Upper lobe of left lung (tissue), 6 donors: ENCODE results near the gene MSANTD1. TPM values are rescaled to one million over a fixed set of nuclear protein-coding genes. Genes with fewer than 3 reads are reported as not detected.

ENCODE experiments used
- ATAC-seq, 2 donors: fragments of 200-7000 bp; cut with Tn5 transposase; one replicate each; pipeline ENCODE4 v1.9.1; 2022; ENCODE audit warnings: mild to moderate bottlenecking in 2 of 2, moderate library complexity in 2 of 2; ENCODE audit not compliant: low FRiP score in 2 of 2
- DNase-seq, 2 donors: peaks; one replicate each; pipeline ENCODE4 v3.0.0-alpha.2; 2019 to 2020
- H3K27ac ChIP-seq, 4 donors: fragments of 200-600 bp; sonication (generic); one replicate each; pipeline ENCODE4 v1.5.1; 2016 to 2019
- H3K27me3 ChIP-seq, 4 donors: fragments of 200-600 bp; sonication (generic); one replicate each; pipeline ENCODE4 v1.5.1; 2017 to 2019
- H3K36me3 ChIP-seq, 4 donors: fragments of 200-600 bp; sonication (generic); one replicate each; pipeline ENCODE4 v1.5.1; 2016 to 2019
- H3K4me1 ChIP-seq, 4 donors: fragments of 200-600 bp; sonication (generic); one replicate each; pipeline ENCODE4 v1.5.1; 2018 to 2019
- H3K4me3 ChIP-seq, 4 donors: fragments of 200-600 bp; sonication (generic); one replicate each; pipeline ENCODE4 v1.5.1; 2017 to 2019; ENCODE audit warnings: mild to moderate bottlenecking in 2 of 4, moderate library complexity in 1 of 4
- H3K9me3 ChIP-seq, 4 donors: fragments of 200-600 bp; sonication (generic); one replicate each; pipeline ENCODE4 v1.5.1; 2018 to 2019
- CTCF ChIP-seq, 6 experiments: fragments of 450-650 bp in 4 of 6; fragments of 200-600 bp in 2 of 6; sonication (generic) in 2 of 6; IDR thresholded peaks; one replicate each; pipeline ENCODE4 v1.5.1; 2016 to 2019; ENCODE audit warnings: antibody characterized with exemption in 6 of 6
- EP300 ChIP-seq, 4 donors: sonication (generic); formaldehyde crosslinking; IDR thresholded peaks; one replicate each; pipeline ENCODE4 v1.5.1; 2017; ENCODE audit warnings: antibody characterized with exemption in 4 of 4, control low read depth in 2 of 4
- POLR2A ChIP-seq, 4 donors: fragments of 450-650 bp; IDR thresholded peaks; one replicate each; pipeline ENCODE4 v1.5.1; 2016 to 2017; ENCODE audit warnings: antibody characterized with exemption in 4 of 4, mild to moderate bottlenecking in 2 of 4
- POLR2AphosphoS5 ChIP-seq, 2 donors: sonication (generic); formaldehyde crosslinking; IDR thresholded peaks; one replicate each; pipeline ENCODE4 v1.5.1; 2017; ENCODE audit warnings: antibody characterized with exemption in 2 of 2
- WGBS, 2 donors: methylation state at CpG; one replicate each; pipeline ENCODE4 v1.1.5; 2017 to 2018; 5-methylcytosine and 5-hydroxymethylcytosine counted together
- total RNA-seq, 6 donors: library from RNA; depleted of rRNA in 4 of 6; stranded (reverse); fragments of >200 nt in 4 of 6; gene quantifications; one replicate each; pipeline versions ENCODE4 v1.1.0 to v1.2.1, GENCODE V29; 2016 to 2021
- donor health status: DM: no; HTN: no; CAD: no; lungs with moderate emphysema.
- donor health status: DM: no; HTN: yes; CAD: no; lungs with severe emphysema.

Gene MSANTD1
- total RNA-seq, 6 donors from 2014 or later: 1.00 to 7.3 (median 1.8) TPM

DNA sequence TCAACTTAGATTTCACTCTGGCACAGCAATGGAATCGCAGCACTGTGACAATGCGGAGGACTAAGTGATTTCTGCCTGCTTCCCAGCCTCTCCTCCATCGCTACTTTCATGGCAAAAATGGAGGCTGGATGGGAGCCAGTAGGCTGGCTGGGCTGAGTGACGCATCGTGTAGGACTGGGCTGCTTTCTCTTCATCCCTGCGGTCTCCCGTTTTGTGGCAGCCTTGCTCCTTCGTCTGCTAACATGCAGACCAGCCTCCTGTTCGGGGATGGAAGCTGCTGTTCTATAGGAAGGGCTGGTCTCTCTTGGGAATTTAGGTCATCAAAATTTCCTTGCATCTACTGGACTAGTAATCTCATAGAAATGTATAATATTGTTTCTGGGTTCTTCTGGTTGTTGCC lies 28.0 kb downstream of the MSANTD1 start:
- no peak overlapping the region for H3K27ac ChIP-seq
- H3K4me1 ChIP-seq: no peaks in the 10 kb centered on the region
- H3K4me3 ChIP-seq: no peak overlapping the region
- WGBS, 2 donors: 82 to 83% methylated on average over 9 of the region's 9 CpGs
- no peaks in the 10 kb centered on the region for H3K27me3 ChIP-seq
- H3K36me3 ChIP-seq: no peaks in the 10 kb centered on the region
- H3K9me3 ChIP-seq: no peaks in the 10 kb centered on the region
- ATAC-seq: no peak
- peak in 1 of 2 donors; percentile 10 for DNase-seq
- TF ChIP-seq EP300 (IDR thresholded peaks at IDR 0.05) (no peak), CTCF (IDR thresholded peaks at IDR 0.05) (no peak), POLR2A (IDR thresholded peaks at IDR 0.05) (no peak), POLR2AphosphoS5 (IDR thresholded peaks at IDR 0.05) (no peak)

DNA sequence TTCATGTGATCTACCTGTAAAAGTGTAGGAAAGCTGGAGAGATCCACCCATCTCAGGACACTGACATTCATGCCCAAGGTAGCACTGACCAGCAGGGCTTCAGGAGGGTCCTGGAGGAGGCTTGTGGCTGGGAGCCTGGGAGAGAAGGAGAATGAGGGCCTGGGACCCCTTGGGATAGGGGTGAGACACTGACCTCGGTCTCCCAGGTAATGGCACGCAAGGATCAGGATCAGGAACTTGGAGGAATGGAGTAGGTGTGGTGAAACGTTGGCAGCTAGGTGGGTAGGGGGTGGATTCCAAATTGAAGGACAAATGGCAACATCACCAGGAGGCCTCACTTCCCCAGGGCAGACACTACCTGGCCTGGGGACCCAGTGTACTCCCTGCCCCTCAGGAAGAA lies 31.5 kb downstream of the MSANTD1 start:
- TF ChIP-seq POLR2AphosphoS5 (IDR thresholded peaks at IDR 0.05) (no peak), POLR2A (IDR thresholded peaks at IDR 0.05) (no peak), CTCF (IDR thresholded peaks at IDR 0.05) (no peak)
- Histone ChIP-seq H3K9me3 (no peaks in the 10 kb centered on the region), H3K27me3 (no peaks in the 10 kb centered on the region), H3K4me3 (no peak overlapping the region), H3K36me3 (no peaks in the 10 kb centered on the region), H3K27ac (no peak overlapping the region), H3K4me1 (no peaks in the 10 kb centered on the region)
- no peak for ATAC-seq
- DNase-seq: no peak
- WGBS, 2 donors: 73 to 89% methylated on average over 3 of the region's 3 CpGs

DNA sequence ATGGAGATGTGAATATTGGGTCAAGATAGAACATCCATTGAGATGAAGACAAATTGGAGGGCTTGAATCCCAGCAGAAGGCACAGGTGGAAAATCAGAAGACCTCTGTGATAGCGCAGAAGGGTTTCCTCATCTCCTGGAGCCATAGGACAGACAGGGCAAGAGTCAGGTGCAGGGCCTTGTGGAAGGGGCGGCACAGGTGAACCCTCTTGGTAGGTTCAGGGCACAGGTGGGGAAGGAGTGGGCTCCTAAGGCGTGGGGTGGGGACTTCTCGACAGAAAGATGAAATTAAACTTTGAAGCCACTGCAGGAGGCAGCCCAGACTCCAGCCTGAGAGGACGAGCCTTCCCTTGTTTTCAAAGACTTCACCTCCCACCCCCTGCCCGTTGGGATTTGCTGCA lies 34.5 kb downstream of the MSANTD1 start:
- H3K27me3 ChIP-seq: no peaks in the 10 kb centered on the region
- H3K4me3 ChIP-seq: no peak overlapping the region
- no peaks in the 10 kb centered on the region for H3K9me3 ChIP-seq
- no peak for TF ChIP-seq POLR2A (IDR thresholded peaks at IDR 0.05)
- TF ChIP-seq CTCF (IDR thresholded peaks at IDR 0.05): no peak
- no peak for TF ChIP-seq EP300 (IDR thresholded peaks at IDR 0.05)
- TF ChIP-seq POLR2AphosphoS5 (IDR thresholded peaks at IDR 0.05): no peak
- no peak for ATAC-seq
- no peaks in the 10 kb centered on the region for H3K36me3 ChIP-seq
- peaks cover 0 to 18% (median 2%) of the 10 kb centered on the region in 4 donors for H3K4me1 ChIP-seq
- no peak for DNase-seq
- WGBS, 2 donors: 80 to 82% methylated on average over 6 of the region's 6 CpGs
- H3K27ac ChIP-seq: no peak overlapping the region

- Histone ChIP-seq H3K27ac (no peak overlapping the region), H3K27me3 (no peaks in the 10 kb centered on the region), H3K36me3 (no peaks in the 10 kb centered on the region), H3K4me1 (peaks cover 0 to 22% (median 2%) of the 10 kb centered on the region in 4 donors), H3K4me3 (no peak overlapping the region), H3K9me3 (no peaks in the 10 kb centered on the region)
- TF ChIP-seq CTCF (IDR thresholded peaks at IDR 0.05) (no peak), POLR2AphosphoS5 (IDR thresholded peaks at IDR 0.05) (no peak), POLR2A (IDR thresholded peaks at IDR 0.05) (no peak), EP300 (IDR thresholded peaks at IDR 0.05) (no peak)
- ATAC-seq (no peak), DNase-seq (peak in 1 of 2 donors; percentile 8)
- WGBS, 2 donors: 83 to 90% methylated on average over 9 to 13 of the region's 13 CpGs
These were observed 35.0 kb downstream of the MSANTD1 start for GRCh38 chr4:3283916-3284315.

DNA sequence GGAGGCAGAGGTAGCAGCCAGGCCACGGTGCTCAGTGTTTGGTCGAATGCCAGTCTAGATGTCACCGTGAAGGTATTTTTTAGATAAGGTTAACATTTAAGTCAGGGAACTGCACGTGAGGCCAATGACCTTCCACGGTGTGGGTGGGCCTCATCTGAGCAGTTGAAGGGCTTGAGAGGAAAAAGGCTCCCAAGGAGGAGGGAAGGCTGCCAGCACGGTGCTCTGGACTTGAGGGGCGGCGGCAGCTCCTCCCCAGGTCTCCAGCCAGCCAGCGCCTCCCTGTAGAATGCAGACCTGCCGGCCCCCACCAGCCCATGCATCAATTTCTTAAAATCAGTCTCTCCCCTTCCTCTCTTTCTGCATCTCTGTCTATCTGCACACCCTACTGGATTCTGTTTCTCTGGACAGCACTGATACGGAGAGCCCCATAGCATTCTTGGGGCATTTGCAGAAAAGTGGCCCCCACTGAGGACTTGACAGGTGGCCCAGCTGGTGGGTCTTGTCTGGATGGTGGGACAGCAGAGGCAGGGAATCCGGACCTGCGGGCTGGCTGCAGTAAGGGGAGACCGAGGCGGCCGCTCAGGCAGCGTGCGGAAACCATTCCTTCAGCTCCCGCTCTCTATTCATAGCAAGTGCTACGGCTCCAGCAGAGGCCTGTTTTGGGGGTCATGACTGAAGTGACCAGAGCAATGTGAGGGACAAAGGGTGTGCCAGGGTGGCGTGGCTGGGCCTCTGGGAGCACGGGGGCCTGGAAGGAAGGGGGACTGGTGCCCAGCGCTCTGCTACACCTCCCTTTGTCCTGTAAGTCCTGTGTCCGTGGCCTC lies 36.0 kb downstream of the MSANTD1 start:
- H3K36me3 ChIP-seq: no peaks in the 10 kb centered on the region
- no peaks in the 10 kb centered on the region for H3K27me3 ChIP-seq
- no peak for TF ChIP-seq EP300 (IDR thresholded peaks at IDR 0.05)
- TF ChIP-seq POLR2A (IDR thresholded peaks at IDR 0.05): no peak
- no peak for TF ChIP-seq POLR2AphosphoS5 (IDR thresholded peaks at IDR 0.05)
- no peak for TF ChIP-seq CTCF (IDR thresholded peaks at IDR 0.05)
- no peak overlapping the region for H3K4me3 ChIP-seq
- no peaks in the 10 kb centered on the region for H3K9me3 ChIP-seq
- ATAC-seq (no peak), DNase-seq (peak in 1 of 2 donors; percentile 14)
- WGBS, 2 donors: 88 to 90% methylated on average over 18 to 24 of the region's 24 CpGs
- H3K27ac ChIP-seq: no peak overlapping the region
- peaks cover 0 to 22% (median 2%) of the 10 kb centered on the region in 4 donors for H3K4me1 ChIP-seq
